Measurements from ENCODE around the gene TINCR.

TINCR gene

DNA sequence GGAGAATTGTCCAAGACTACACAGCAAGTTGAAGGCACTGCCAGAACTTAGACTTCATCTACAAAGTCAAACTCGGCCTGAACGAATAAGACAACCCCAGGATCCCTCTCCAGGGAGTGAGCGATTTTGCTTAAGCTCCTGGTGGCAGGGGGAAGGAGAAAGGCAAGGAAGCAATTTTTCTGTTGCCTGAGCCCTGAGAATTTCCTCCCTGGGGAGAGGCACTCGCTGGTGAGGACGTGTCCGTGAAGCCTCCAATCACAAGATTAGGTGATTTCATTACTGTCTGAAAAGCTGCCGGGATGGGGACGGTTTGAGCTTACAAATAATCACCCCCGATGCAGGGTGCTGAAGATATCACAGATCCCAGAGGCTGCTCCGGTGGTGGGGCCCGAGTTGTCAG is 45.6 kb downstream of the TINCR start:
- no peaks in the 10 kb centered on the region for H3K36me3 Mint-ChIP-seq
- no peak overlapping the region for H3K4me3 Mint-ChIP-seq
- no peak for DNase-seq (ENCODE audit: low spot score in 2 of 2)
- no peaks in the 10 kb centered on the region for H3K4me1 Mint-ChIP-seq
- H3K9me3 Mint-ChIP-seq, result peaks cover 5% of the 10 kb centered on the region
- no peak for ATAC-seq
- H3K27ac Mint-ChIP-seq, result no peak overlapping the region

DNA sequence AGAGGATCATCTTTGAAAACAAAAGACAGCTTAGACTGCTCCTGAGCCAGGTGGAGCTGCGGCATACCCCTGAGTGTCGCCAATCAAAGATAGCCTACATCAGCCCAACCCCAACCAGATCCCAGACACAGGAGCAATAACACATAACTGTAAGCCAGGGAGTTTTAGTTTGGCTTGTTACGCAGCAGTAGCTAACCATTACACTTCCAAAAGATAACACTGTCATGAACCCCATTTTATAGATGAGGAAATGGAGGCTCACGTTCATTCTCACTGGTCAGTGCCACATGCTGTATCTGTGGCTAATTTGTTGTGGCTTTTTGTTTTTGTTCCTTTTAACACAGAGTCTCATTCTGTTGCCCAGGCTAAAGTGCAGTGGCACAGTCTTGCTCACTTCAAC is 47.3 kb downstream of the TINCR start:
- peaks cover 12% of the 10 kb centered on the region for H3K9me3 Mint-ChIP-seq
- H3K36me3 Mint-ChIP-seq, result no peaks in the 10 kb centered on the region
- no peak overlapping the region for H3K27ac Mint-ChIP-seq

DNA sequence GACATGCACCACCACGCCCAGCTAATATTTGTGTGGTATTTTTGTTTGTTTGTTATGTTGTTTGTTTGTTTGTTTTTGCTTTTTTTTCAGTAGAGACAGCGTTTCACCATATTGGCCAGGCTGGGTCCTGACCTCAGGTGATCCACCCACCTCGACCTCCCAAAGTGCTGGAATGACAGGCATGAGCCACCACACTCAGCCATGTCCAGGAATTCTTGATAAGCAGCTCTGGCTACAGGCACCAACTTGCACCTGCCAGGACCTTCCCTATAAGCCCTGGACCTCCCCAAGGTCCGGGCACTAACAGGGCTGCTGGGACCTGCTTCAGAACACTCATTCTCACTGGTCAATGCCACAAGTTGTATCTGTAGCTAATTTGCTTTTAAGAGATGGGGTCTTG is 48.7 kb downstream of the TINCR start:
- ATAC-seq (no peak), DNase-seq (ENCODE audit: low spot score in 2 of 2) (no peak)
- H3K4me1 Mint-ChIP-seq, result no peaks in the 10 kb centered on the region
- H3K9me3 Mint-ChIP-seq, result peaks cover 12% of the 10 kb centered on the region
- no peak overlapping the region for H3K27ac Mint-ChIP-seq
- H3K36me3 Mint-ChIP-seq, result no peaks in the 10 kb centered on the region
- no peak overlapping the region for H3K4me3 Mint-ChIP-seq

More for the DNA sequence above, 47.3 kb downstream of the TINCR start:
- Mint-ChIP-seq H3K4me3 (no peak overlapping the region), H3K4me1 (no peaks in the 10 kb centered on the region)
- DNase-seq (ENCODE audit: low spot score in 2 of 2), result no peak
- no peak for ATAC-seq

DNA sequence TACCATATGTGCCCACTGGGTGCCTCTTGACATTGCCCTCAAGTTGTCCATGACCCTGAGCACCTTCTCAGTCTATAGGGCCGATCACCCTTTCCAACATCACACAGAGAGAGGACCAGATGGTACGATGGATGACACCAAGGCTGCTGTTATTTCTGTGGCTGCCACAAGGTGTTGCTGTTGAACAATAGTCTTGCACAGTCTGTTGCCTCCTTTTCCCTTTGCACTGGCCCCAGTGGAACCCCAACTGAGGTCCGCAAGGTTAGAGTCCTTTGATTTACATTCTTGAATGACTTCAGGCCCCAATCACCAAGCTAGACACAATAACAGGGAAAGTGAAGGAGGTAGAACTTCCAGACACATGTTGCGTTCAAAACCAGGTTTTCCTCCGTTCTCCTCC is 52.0 kb downstream of the TINCR start:
- H3K36me3 Mint-ChIP-seq, result no peaks in the 10 kb centered on the region

DNA sequence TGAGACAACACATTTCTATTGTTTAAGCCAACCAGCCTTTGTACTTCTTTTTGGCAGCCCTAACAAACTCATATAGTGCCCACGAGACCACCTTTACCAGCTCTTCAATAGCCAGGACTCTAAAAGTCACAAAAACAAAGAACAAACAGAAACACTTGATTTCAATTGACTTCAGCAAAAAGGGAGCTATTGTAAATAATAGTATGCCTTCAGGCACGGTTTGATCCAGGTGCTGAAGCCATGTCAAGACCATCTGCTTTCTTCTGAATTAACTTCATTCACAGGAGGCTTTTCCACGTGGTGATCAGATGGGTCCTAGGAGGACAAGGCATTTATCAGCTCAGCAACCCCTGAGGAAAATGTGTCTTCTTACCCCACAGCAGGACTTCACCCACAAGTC is 53.8 kb downstream of the TINCR start:
- Mint-ChIP-seq H3K36me3 (no peaks in the 10 kb centered on the region), H3K9me3 (peaks cover 7% of the 10 kb centered on the region)
- no peak for DNase-seq (ENCODE audit: low spot score in 2 of 2)

More for the DNA sequence above, 52.0 kb downstream of the TINCR start:
- no peak for DNase-seq (ENCODE audit: low spot score in 2 of 2)
- Mint-ChIP-seq H3K4me1 (no peaks in the 10 kb centered on the region), H3K27ac (no peak overlapping the region), H3K4me3 (no peak overlapping the region), H3K9me3 (peaks cover 12% of the 10 kb centered on the region)
- ATAC-seq, result no peak

DNA sequence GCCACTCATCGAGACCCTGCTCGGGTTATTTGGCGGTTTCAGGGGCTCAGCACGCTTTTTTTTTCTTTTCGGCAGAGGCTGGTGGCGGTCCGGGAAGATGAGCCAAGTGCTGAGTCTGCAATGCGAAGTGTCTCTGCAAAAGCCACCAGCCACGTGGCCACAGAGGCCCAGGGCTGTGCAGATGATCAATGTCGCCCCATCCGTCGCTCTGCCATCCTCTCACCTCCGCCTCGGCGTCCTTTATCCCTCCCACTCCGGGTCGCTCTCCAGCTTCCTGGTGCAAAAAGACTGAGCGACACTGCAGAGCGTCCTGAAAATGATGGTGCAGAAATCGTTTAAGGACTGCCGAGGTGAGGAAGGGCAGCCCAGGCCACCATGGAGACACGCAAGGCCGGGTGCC is 55.0 kb downstream of the TINCR start:
- no peak overlapping the region for H3K4me3 Mint-ChIP-seq
- peaks cover 7% of the 10 kb centered on the region for H3K9me3 Mint-ChIP-seq
- H3K36me3 Mint-ChIP-seq, result no peaks in the 10 kb centered on the region
- no peaks in the 10 kb centered on the region for H3K4me1 Mint-ChIP-seq
- ATAC-seq (no peak), DNase-seq (ENCODE audit: low spot score in 2 of 2) (no peak)
- H3K27ac Mint-ChIP-seq, result no peak overlapping the region

More for the DNA sequence above, 53.8 kb downstream of the TINCR start:
- Mint-ChIP-seq H3K4me3 (no peak overlapping the region), H3K4me1 (no peaks in the 10 kb centered on the region), H3K27ac (no peak overlapping the region)
- ATAC-seq, result no peak

Measured in stimulated activated effector memory CD8-positive, alpha-beta T cell treated with anti-CD3 and anti-CD28 coated beads, Interleukin-12 subunit alpha, Interleukin-12 subunit beta, amount 100 ng/mL, for 72 hours (primary cell).